ENCODE data around the gene ZNF804A. TPM values are rescaled to one million over a fixed set of nuclear protein-coding genes. Genes with fewer than 3 reads are reported as not detected.

The ZNF804A gene
- not detected in 5 replicates for total RNA-seq (2022; extraction: Qiagen RNA extraction)

DNA sequence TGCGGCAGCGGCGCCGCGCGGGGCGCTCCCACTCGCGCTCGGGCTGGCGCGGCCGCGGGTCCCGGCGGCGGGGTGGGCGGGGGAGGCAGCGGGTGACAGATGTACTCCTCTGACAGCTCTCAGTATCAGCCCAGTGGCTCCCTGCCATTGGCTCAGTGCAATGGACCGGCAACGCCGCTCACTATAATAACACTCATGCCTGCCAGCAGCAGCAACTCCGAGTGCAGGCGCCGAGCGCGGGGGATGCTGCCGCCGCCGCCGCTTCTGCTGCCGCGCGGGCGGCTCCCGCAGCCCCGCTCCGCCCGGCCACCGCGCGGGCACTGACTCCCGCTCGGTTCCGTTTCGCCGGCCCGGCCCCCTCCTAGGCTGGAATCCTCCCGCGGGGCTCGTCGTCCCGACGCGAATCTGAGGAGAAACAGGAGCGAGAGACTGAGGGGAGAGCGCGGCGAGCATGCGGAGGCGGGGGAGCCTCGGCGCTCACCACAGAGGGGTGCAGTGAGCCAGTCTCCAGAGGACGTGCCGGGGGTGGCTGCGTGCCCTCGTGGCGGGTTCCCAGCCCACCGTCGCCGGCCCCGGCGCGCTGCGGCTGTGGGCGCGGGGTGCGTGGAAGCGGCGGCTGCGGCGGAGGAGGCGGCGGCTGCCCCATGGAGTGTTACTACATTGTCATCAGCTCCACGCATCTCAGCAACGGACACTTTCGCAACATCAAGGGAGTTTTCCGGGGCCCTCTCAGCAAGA, at the start of gene ZNF804A:
Gene ZNF804A, plus strand, starts transcription at position 214 of the 738 bp plus-strand sequence. Its CDS starts 431 bp downstream, at position 645.

Measured in A549 treated with AZD2906 at 1 μM for 4 hours (cell line).